ENCODE data around the gene BIRC2. TPM values are rescaled to one million over a fixed set of nuclear protein-coding genes. Genes with fewer than 3 reads are reported as not detected.

The BIRC2 gene
- total and polyA plus RNA-seq, 9 of the 15 experiments (the other 6 are each of a cell fraction or from before 2014, with no cell fraction given) = 14.3 to 45.9 (median 20.7) TPM

- TF ChIP-seq, protein P1, sequence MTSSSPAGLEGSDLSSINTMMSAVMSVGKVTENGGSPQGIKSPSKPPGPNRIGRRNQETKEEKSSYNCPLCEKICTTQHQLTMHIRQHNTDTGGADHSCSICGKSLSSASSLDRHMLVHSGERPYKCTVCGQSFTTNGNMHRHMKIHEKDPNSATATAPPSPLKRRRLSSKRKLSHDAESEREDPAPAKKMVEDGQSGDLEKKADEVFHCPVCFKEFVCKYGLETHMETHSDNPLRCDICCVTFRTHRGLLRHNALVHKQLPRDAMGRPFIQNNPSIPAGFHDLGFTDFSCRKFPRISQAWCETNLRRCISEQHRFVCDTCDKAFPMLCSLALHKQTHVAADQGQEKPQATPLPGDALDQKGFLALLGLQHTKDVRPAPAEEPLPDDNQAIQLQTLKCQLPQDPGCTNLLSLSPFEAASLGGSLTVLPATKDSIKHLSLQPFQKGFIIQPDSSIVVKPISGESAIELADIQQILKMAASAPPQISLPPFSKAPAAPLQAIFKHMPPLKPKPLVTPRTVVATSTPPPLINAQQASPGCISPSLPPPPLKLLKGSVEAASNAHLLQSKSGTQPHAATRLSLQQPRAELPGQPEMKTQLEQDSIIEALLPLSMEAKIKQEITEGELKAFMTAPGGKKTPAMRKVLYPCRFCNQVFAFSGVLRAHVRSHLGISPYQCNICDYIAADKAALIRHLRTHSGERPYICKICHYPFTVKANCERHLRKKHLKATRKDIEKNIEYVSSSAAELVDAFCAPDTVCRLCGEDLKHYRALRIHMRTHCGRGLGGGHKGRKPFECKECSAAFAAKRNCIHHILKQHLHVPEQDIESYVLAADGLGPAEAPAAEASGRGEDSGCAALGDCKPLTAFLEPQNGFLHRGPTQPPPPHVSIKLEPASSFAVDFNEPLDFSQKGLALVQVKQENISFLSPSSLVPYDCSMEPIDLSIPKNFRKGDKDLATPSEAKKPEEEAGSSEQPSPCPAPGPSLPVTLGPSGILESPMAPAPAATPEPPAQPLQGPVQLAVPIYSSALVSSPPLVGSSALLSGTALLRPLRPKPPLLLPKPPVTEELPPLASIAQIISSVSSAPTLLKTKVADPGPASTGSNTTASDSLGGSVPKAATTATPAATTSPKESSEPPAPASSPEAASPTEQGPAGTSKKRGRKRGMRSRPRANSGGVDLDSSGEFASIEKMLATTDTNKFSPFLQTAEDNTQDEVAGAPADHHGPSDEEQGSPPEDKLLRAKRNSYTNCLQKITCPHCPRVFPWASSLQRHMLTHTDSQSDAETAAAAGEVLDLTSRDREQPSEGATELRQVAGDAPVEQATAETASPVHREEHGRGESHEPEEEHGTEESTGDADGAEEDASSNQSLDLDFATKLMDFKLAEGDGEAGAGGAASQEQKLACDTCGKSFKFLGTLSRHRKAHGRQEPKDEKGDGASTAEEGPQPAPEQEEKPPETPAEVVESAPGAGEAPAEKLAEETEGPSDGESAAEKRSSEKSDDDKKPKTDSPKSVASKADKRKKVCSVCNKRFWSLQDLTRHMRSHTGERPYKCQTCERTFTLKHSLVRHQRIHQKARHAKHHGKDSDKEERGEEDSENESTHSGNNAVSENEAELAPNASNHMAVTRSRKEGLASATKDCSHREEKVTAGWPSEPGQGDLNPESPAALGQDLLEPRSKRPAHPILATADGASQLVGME (CRISPR knock-in tag; IDR thresholded peaks at IDR 0.05) = peak; percentile 82; the same call in 1 of the 2 replicates
- TF ChIP-seq TBP (optimal IDR thresholded peaks at IDR 0.05; ENCODE audit: low read depth, low read length) = no peak
- TF ChIP-seq EWSR1 (IDR thresholded peaks at IDR 0.05; ENCODE audit: borderline replicate concordance, low read depth, partially characterized antibody) = no peak
- TF ChIP-seq CUX1 (CRISPR knock-in tag; IDR thresholded peaks at IDR 0.05) = no peak
- TF ChIP-seq THRAP3 (IDR thresholded peaks at IDR 0.05; ENCODE audit: borderline replicate concordance) = peak; percentile 27; the same call in 1 of the 2 replicates
- no peak for TF ChIP-seq CSDE1 (IDR thresholded peaks at IDR 0.05)
- peak in 1 of 3 experiments; percentile 60 for TF ChIP-seq YY1 (IDR thresholded peaks at IDR 0.05; ENCODE audit: borderline replicate concordance in 1 of 3, control insufficient read depth in 1 of 3, extremely low read depth in 1 of 3, insufficient read depth in 3 of 3, insufficient read length in 1 of 3, insufficient replicate concordance in 2 of 3, low read depth in 1 of 3, low read length in 2 of 3)
- TF ChIP-seq RUNX1 (IDR thresholded peaks at IDR 0.05; ENCODE audit: low read depth) = no peak
- TF ChIP-seq, protein P2, sequence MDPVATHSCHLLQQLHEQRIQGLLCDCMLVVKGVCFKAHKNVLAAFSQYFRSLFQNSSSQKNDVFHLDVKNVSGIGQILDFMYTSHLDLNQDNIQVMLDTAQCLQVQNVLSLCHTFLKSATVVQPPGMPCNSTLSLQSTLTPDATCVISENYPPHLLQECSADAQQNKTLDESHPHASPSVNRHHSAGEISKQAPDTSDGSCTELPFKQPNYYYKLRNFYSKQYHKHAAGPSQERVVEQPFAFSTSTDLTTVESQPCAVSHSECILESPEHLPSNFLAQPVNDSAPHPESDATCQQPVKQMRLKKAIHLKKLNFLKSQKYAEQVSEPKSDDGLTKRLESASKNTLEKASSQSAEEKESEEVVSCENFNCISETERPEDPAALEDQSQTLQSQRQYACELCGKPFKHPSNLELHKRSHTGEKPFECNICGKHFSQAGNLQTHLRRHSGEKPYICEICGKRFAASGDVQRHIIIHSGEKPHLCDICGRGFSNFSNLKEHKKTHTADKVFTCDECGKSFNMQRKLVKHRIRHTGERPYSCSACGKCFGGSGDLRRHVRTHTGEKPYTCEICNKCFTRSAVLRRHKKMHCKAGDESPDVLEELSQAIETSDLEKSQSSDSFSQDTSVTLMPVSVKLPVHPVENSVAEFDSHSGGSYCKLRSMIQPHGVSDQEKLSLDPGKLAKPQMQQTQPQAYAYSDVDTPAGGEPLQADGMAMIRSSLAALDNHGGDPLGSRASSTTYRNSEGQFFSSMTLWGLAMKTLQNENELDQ (CRISPR knock-in tag; IDR thresholded peaks at IDR 0.05; ENCODE audit: borderline replicate concordance) = no peak
- TF ChIP-seq ZNF146 (CRISPR knock-in tag; IDR thresholded peaks at IDR 0.05; ENCODE audit: unreplicated experiment) = no peak
- peak; percentile 99 for TF ChIP-seq NBN (IDR thresholded peaks at IDR 0.05; ENCODE audit: low read depth)
- no peak for TF ChIP-seq KAT2B (IDR thresholded peaks at IDR 0.05; ENCODE audit: low read depth, low read length)
- no peak for TF ChIP-seq TSC22D4 (tag; IDR thresholded peaks at IDR 0.05)
- TF ChIP-seq CC2D1A (IDR thresholded peaks at IDR 0.05) = peak; percentile 99
Observed at GRCh38 chr11:102341844-102342318, 5.1 kb upstream of the BIRC2 start (continued).

Data from K562 (cell line).